NCI-H187 (cell line): ENCODE measurements around the gene MSGN1.
"Not testable (repeated sequence)": the region's sequence is repeated elsewhere in the genome, so short reads cannot be mapped to it uniquely, and the experiment has no call there.

Source experiments
- DNase-seq, 2 experiments: peaks; one replicate each; lab custom pipeline; 2025; lab: John Stamatoyannopoulos, UW

The MSGN1 gene

DNA sequence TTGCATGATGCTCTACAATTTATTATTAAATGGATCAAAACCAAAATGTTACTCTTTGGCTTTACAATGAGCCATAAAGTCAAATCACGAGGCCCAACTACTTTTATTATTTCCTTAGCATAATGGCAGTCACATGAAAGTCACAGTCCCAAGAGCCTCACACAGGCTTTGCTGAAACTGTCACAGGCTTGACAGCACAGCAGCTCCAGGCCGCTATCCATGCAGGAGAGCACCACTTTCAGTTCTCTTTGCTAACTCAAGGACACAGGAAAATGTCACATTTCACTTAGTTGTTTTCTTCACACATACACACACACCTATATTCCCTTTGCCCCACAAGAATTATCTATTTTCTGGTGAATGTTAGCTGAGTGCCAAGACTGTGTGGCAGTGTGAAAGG lies 11.1 kb upstream of the MSGN1 start:
- DNase-seq, result no peak

DNA sequence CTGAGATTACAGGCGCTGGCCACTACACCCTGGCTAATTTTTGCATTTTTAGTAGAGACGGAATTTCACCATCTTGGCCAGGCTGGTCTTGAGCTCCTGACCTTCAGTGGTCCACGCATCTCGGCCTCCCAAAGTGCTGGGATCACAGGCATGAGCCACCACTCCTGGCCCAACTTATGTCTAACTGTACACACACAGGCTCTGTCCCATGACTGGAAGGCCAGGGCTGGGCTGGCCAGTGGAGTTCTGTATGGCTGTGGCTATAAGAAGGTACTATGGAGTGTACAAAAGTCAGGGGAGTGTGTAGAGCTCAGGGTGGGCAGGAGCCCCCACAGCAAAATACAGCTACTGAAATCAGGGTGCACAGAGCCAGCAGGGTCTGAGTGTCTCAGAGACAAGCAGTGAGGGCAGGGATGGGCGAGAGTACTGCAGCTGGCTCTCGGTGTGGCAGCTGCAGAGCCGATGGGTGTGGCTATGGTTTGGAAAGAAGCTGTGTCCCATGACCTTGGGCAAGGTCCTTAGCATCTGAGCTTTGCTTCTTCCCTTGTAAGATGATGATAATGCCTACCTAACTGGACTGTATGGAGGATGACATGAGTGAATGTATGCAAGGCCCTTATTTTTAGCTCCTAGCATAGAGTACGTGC lies 10.4 kb upstream of the MSGN1 start:
- no peak for DNase-seq

DNA sequence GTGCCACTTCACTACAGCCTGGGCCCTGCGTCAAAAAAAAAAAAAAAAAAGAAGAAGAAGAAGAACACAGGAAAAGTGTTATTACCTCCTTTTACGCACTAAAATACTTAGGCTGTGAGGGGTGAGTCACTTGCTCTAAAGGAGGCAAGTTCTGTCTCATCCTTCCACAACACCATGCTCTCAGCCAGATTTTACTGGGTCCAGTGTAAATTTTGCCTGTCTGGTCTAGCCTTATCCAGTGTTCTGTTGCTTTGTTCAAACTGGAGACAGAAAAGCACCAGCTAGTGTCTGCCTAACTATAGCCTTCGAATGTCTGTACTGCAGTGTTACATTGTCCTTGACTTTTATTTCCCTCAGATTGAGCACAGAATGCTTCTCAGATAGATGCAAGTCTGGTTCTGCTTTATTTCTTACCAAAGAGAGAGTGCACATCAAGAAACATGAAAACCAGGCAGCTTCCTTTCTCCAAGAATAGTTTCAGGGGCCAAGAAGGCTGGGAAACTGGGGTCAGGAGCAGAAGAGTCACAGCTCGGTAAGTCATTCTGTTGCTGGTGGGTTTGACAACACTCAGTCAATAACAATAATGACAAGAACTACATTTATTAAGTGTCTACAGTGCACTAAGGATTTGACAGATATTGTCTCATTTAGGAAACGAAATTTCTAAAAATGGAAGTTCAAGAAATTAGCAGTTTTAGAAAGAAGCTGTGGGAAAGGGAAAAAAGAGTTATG lies 3.1 kb upstream of the MSGN1 start:
- no peak for DNase-seq

DNA sequence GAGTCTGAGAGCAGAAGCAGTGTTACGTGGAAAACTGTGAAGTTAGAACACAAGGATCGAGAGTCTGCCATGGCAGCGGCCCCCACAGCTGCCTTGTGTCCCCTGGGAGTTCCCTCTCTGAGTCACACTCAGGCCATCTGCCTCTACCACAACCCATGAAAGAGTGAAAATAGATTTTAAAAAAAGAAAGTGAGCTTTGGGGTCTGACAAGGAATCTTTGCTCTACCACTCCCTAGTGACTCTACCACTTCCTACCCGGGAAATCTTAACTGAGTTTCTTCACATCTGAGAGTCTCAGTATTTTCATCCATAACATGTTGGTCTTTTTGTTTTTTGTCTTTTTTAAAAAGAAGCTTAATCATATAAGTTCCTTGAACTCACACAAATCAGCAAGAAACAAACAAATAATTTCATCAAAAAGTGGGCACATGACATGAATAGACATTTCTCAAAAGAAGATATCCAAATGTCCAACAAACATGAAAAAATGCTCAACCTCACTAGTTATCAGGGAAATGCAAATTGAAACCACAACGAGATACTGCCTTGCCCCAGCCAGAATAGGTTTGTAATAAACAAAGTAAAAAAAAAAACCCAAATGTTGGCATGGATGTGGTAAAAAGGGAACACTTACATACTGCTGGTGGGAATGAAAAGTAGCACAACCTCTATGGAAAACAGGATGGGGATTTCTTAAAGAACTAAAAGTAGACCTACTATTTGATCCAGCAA lies 2.4 kb upstream of the MSGN1 start:
- no peak for DNase-seq

- no peak for DNase-seq
Observed at GRCh38 chr2:17814601-17815000, 1.7 kb upstream of the MSGN1 start.

GRCh38 chr2:17815468-17816184 lies 634 bp upstream of the MSGN1 start:
- DNase-seq, result no peak

- no peak for DNase-seq
Observed at GRCh38 chr2:17818235-17818815, 2.1 kb downstream of the MSGN1 start.

DNA sequence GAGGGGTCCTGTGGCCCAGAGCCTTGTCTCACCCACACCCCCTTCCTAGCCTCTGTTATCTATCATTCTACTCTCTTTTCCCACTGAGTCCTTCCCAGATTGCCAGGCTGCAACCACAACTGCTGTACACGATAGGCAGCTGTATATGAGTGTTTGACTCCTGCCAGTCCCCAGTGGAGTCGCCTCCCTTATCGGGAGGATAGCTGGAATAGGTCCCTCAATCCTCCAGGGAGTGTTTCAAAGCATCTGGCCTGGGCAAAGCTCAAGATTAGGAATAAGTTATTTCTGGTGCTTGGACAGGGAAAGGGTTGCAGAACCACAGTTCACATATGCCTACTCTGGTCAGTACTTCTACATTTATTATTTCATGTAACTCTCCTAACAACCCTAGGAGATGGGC lies 4.8 kb downstream of the MSGN1 start:
- no peak for DNase-seq

GRCh38 chr2:17821535-17822444 lies 5.5 kb downstream of the MSGN1 start:
- no peak for DNase-seq

DNA sequence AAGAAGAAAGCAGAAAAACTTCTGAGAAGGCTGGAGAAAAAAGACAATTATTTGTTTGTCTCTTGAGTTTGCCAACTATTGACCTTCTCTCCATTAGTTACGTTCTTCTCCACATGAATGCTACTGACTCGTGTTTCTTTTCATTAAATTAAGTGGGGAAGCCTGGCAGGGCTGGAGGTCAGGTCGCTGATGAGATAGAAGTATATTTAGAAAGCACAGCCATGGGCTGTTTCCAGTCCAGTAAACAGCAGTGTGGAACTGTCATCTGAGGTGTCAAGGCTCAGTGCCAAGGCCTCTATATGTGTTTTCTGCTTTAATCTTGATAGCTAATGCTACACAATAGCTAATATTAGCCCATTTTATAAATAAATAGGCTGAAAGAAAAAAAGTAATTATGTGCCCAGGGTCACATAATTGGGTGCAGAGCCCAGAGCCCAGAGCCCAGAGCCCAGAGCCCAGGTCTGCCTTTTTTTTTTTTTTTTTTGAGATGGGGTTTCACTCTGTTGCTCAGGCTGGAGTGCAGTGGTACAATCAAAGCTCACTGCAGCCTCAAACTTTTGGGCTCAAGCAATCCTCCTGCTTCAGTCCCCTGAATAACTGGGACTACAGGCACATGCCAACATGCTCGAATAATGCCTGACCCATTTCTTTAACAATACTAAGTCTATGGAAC lies 6.3 kb downstream of the MSGN1 start:
- no peak for DNase-seq

DNA sequence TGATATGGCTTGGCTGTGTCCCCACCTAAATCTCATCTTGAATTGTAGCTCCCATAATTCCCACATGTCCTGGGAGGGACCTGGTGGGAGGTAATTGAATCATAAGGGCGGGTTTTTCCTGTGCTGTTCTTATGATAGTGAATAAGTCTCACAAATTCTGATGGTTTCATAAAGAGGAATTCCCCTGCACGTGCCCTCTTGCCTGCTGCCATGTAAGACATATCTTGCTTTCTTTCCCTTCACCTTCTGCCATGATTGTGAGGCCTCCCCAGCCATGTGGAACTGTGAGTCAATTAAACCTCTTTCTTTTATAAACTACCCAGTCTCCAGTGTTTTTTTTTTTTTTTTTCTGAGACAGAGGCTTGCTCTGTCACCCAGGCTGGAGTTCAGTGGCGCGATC lies 7.4 kb downstream of the MSGN1 start:
- not testable (repeated sequence) for DNase-seq

- no peak for DNase-seq
Observed at GRCh38 chr2:17827316-17827715, 11.1 kb downstream of the MSGN1 start.

DNA sequence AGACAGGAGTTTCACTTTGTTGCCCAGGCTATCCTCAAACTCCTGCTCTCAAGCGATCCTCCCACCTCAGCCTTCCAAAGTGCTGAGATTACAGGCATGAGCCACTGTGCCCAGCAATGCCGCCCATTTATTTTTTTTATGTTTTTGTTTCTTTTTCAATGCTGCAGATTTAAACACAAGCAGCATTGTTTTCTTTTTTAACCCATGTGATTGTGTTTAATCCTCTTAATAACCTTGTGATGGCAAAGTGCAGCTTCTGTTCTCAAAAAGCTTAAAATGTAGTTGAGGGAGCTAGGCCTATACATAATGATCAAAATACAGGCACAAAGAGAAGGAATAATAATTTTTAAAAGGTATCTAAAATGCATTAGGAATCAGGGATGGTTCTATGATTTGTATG lies 11.5 kb downstream of the MSGN1 start:
- DNase-seq, result no peak

GRCh38 chr2:17830053-17831034 lies 14.1 kb downstream of the MSGN1 start:
- no peak for DNase-seq

DNA sequence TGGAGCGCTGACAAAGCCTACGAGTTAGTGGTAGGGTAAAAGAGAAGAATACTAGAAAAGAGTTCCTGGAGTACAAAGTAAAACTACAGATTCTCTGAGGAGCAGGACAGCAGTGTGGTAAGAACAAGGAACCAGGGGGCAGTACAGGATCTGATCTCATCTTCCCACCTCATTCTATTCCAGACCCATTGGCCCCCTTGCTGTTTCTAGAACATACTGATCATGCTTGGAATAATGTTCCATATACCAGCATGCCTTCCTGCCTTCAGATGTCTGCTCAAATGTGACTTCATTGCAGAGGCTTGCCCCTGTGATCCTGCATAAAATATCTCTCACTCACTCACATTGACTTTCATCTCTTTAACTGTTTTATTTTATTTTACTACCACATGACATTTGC lies 19.3 kb downstream of the MSGN1 start:
- DNase-seq, result no peak

- no peak for DNase-seq
Observed at GRCh38 chr2:17839959-17840358, 23.7 kb downstream of the MSGN1 start.

- DNase-seq, result no peak
Observed at GRCh38 chr2:17843457-17843856, 27.2 kb downstream of the MSGN1 start.

GRCh38 chr2:17845806-17846205 lies 29.5 kb downstream of the MSGN1 start:
- DNase-seq, result no peak

DNA sequence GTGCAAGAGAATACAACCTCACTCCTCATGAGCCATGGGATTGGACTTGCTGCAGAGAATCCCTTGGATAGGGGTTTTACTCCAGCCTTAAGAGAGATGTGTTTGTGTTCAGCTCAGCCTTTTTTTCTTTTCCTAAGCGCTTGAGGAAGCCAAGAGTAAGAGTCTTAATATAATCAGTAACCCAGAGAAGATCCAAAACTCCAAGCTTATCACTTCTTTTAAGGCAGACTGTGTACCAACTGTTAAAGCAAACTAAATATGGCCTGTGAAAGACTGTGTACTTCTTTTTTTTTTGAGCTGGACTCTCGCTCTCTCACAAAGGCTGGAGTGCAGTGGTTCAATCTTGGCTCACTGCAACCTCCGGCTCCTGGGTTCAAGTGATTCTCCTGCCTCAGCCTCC lies 30.4 kb downstream of the MSGN1 start:
- DNase-seq, result no peak
